SHP77 treated with DMSO at 0.1 percent for 48 hours (cell line): Measurements from ENCODE around the gene OVAAL.

Experiments used
- DNase-seq: peaks from one replicate; lab custom pipeline; 2025; lab: John Stamatoyannopoulos, UW

OVAAL gene

DNA sequence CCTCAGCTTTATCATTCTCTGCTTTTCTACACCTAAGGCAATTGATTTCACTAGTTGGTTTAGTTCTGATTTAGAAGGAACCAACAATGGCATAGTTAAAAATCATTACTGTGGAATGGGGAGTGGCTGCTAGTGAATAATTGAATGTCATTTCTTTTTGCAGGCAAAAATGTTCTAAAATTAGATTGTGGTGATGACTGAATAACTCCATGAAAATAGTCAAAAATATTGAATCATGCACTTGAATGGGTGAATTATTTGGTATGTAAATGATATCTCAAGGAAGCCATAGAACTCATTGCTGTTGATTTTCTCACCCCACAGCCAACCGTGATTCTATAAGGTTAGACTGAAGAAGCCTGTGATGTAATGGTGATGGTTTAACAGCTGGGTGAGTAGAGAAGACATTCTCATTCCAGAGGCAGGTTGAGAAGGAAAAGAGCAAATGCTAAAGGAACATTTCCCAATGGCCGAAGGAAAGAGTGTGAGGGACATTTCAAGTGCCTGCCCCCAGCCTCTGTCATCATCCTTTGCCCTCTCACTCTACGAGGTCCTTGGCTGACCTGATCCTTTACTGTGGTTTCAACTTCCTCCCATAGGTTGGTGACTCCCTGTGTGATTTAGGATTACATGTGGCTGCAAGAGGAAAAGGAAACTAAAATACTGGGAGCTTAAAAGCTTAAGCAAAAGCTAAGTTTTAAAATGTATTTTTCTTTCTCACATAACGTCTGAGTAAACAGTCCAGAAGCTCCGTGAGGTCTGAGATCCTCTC lies 12.5 kb downstream of the OVAAL start:
- no peak for DNase-seq

DNA sequence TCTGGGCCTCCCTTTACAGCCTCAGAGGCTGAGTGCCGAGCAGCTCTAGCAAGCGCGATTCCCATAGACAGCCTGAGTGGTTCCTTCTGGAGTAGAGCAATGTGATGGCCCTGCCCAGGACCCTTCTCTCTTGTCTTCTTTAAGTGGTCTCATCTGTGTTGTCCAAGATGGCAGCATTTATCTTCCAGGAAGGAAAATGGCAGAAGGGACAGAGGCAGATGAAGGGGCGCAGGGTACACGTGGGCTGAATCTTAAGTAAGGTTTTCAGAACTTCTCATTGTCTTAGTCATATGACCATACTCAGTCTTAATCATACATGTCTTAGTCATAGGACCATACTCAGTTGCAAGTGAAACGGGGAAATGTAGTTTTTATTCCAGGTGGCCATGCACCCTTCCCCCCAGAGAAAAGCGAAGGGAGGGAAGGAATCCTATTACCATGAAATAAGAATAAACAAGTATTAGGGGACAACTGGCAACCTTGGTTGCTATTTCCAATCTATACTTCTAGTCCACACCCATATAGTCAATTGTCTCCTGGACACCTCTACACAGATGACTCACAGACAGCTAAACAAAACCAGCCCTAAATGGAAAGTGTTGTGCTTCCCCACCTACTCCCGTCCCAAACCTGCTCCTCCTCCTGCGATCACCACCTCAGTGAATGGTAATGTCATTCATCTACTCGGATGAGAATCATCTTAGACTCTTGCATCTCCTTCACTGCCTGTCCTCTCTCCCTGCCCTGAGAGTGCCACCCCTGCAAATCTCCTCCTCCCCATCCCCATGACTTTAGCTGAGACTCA lies 13.3 kb downstream of the OVAAL start:
- no peak for DNase-seq

DNA sequence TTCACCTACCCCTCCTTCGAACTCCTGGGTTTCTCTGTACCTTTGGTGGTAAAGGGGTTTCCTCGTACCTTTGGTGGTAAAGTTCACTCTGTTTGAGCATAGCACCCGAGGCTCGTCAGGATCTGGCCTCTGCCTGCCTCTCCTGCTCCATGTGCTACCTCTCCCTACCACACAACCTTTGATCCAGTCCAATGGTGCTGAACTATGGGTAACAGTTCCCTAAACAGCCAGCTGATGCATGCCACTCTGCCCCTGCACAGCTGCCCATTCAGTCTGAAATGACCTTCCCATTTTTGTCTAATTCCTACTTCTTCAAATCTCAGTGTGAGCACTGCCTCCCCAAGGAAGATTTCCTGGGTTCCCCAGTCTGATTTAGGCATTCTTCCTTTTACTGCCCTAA lies 14.0 kb downstream of the OVAAL start:
- DNase-seq, result no peak

DNA sequence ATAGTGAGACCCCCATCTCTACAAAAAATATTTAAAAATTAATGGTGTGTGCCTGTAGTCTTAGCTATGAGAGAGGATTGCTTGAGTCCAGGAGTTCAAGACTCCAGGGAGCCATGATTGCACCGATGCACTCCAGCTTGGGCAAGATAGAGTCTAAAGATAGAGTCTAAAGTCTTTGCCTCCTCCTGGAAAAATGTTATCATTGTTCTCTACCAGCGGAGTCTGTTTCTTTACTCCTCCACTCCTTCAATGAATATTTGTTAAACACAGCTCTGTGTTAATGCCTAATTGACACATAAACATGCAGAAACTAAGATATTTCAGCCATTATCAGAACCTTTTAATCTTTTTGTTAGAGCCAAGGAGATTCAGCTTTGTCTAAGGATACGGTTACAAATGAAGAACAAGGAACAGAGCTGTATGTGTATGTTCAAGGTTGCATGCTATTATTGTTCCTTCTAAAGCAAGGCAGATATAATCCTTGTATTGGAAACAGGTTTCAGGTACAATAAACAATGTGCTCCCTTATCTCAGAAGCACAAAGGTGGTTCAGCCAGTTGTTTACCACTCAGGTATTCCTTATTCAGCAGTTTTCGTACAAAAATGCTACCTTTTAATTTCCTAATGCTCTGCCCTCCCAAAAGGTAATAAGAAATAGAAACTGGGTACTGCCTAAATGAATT lies 15.4 kb downstream of the OVAAL start:
- DNase-seq, result no peak

DNA sequence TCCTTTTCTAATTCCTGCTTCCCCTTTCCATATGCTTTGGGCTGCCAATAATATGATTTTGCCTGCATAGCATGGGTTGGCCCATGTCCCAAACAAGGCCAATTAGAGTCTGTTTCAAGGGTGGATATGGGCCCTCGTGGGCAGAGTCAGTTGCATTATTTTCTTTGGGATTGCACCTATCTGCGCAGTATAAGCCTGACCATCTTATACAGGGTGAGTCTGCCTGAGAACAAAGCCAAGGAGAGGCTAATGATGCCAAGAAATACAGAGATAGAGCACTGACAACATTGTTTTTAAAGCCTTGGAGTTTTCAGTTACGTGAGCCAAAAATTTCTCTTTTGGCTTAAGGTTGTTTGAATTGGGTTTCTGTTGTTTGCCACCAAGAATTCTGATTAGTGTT lies 18.6 kb downstream of the OVAAL start:
- DNase-seq, result no peak

DNA sequence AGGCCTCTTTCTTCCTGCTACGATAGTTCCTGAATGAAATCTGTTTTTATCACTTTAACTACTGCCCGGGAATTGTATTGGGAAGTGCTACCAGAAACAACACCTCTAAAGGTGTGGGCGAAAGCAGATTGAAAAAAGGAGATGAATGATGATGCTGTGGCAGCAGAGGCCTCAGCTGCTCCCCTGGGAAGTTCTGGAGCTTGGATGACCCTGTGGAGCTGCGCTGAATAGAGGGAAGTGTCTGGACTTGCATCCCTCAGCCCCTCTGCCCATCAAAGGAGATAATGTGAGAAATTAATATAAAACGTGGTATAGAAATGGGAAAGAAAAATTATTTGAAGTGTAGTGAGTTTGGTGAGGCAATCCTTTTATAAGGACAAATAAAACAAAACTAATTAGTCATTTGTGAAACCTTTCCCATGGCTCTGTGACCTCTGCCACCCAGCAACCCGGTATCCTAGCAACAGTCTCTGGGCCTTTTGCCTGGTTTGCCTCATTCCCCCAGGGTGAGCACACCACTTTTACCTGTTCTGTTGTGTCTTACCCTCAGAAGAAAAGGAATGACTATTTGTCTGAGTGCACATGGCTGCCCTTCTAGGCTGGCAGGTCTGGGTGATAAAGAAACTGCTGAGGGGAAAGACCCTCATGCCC lies 21.3 kb downstream of the OVAAL start:
- no peak for DNase-seq

DNA sequence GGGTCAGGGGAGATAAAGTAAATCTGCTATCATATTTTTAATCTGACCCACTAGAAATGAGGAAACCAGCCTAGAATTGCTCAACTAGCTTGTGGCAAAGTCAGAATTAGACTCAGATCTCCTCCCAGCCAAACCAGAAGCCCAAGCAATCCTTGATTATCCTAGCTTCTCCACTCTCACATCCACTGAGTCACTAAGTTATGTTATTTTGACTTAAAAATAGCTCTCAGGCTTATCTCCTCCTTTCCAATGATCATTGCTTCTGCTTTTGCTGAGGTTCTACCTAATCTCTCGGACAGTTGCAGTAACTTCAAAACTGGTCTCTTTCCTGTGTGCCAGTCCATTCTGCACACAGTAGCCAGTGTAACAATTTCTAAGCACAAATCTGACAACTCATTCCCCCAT lies 22.9 kb downstream of the OVAAL start:
- no peak for DNase-seq

DNA sequence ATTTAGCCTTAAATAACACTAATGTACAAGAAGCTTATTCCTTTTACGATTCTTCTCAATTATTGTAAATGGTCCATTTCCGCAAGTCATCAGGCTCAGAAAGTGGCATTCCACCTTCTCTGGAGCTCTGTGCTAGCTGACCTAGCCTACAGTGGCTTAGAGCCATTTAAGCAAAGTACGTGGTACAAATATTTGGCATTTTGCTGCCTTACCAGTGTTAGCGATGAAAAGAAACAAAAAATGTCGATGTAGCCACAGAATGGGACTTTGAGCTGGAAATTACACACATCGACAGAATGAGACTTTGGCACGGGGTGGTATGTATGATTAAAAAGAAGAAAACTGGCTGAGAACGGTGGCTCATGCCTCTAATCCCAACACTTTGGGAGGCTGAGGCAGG lies 26.1 kb downstream of the OVAAL start:
- DNase-seq, result no peak

DNA sequence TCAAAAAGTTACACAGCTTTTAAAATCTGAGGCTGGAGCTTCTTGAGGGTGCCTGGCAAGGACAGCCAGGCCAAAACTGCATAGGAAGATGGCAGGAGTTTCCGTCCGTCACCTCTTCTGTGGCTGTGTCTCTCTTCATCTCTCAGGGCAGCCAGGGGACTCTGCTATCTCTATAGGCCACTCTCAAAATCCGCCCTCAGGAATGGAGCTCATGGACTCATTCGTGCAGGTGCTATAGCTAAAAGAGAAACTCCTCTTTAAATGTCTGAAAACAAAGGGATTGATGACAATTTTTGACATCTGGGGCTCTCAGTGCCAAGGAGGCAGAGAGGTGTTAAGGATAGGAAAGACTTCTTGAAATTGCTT lies 27.2 kb downstream of the OVAAL start:
- no peak for DNase-seq

DNA sequence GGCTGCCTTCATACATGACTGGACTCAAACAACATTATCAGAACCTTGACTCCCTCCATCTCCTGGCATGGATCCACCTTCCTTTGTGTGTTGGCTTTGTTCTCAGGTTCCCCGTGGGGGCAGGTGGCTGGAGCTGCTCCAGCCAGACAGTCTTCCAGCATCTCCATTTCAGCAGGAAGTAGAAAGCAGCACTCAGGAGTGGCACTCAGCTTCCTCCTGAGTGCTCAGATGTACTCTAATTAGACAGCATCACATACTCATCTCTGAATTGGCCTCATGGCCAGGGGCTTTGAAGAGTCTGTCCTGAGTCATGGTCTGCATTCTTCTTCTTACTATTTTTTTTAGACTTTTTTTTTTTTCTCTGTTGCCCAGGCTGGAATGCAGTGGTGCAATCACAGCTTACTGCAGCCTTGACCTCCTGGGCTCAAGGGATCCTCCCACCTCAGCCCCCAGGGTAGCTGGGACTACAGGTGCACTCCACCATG lies 27.9 kb downstream of the OVAAL start:
- DNase-seq, result no peak

DNA sequence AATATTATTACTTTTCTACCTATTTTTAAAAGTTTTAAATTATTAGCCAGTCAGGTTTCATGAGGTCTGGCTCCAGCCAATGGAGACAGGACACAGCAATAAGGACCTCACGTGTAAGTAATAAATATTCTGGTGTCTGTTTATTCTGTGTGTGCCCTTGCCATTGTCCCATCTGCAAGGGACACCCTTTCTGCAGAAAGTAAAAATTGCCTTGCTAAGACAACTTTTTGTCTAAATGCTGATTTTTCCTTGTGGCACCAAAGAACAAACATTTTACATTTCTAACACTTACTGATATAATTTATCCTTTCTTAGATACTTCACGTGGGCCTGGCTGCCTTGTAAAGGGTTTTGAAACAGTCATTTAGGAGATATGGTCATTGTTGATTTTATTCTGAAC lies 29.4 kb downstream of the OVAAL start:
- no peak for DNase-seq

DNA sequence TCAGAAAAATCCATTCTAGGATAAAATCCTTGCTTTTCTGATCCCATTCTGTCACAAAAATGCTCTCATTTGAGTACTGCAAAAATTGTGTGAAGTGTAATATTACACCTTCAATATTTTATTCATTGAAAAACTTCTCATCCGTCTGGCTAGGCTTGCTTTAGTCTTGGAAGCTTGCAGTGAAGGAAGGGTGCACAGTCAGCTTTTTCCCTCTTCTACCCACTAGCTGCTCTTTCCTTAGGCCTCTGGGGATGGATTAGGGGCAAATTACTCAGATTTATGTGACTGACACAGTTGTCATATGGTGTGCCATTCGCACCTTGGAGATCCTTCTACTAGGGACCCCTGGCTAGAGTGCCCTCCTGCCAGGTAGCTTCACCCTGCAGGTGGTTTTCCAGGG lies 32.1 kb downstream of the OVAAL start:
- no peak for DNase-seq

DNA sequence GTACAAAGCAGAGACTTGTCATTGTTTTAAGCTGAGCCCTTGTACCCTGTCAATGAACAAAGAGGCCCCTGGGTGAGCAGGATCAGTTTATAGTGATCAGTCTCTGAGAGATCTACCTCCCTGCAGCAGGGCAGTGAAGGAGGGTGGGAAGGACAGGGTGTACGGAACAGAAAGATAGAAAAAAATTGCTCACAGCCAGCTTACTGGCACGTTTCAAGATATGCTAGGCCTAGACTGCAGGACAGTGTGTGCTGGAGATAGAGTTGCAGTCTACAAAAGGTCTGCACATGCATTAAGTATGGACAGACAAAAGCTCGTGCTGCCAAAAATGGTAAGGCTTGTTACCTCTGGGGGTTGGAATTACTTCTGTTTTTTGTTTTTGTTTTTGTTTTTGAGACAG lies 34.6 kb downstream of the OVAAL start:
- no peak for DNase-seq

DNA sequence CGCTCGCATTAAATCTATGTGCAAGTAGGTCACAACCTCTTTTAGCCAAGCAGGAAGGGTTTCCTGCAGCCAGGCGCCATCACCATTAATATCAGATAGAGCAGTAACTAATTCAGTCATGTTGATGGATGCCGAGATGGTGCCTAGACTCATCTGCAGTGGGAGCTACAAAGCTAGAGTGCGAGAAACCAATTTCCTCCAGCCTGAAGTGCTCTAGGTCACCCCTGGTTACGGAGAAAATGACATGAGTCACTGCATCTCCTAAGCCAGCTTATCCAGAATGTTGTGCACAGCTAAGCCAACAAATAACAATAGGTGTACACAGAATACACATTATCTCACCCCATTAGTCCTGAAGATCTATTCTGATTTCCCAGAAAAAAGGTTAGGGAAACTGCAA lies 36.0 kb downstream of the OVAAL start:
- no peak for DNase-seq

DNA sequence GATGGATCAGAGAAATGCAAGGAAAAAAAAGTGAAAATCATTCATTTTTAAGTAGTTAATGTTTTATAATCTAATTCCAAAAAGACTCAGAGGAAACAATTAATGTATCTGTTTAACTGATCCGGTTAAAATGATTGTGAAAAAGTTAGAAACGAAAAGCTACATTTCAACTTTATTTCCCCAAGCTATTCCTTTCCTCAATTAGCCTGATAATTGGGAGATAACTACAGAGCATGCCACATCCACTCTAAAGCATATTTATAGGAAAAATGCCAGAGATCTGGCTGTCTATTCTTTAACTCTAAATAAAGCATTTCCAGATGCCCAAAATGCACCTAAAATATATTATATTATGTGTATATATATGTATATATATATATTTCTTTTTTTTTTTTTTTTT lies 37.2 kb downstream of the OVAAL start:
- no peak for DNase-seq

DNA sequence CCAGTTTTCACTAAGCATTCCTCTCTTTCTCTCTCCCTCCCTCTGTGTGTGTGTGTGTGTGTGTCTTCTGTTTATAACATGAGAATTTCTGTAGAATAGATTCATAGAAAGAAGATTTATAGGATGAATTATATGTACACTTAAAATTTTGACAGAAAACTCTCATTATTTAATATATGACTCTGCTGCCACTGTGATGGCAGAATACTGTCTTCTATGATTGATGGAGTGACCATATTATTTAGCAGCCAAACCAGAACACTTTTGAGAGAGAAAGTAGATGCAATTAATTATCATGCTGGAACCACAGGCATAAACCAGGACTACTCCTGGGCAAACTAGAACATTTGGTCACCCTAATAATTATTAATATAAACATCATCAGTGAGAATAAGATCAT lies 38.8 kb downstream of the OVAAL start:
- DNase-seq, result no peak

DNA sequence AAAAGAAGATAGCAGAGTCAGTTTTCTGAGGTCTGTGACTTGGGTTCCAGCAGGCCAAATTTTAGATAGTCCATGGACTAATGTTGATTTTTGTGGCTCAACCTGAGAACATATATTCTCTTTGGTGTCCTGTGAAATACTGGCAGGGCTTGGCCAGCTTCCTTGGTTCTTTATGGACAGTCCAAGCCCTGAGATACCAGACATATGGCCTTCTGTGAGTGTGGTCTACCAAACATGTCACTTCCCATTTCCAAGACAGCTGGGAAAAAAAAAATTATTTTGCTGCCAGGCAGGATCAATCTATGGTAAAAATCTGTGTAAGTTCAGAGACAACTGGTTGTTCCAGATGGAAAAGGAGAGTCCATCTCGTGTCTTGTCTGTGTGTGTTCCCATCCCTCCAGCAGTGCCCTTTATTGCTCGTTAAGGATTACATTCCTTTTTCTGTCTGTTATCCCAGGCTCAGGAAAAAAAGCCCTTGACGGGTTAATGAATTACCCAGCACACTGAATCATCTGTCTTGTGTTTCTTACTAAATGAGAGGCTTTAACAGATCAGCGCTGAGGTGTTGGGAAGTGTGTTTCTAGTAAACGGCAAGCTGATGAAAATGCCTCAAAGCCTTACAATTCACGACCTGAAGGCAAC lies 39.7 kb downstream of the OVAAL start:
- no peak for DNase-seq

DNA sequence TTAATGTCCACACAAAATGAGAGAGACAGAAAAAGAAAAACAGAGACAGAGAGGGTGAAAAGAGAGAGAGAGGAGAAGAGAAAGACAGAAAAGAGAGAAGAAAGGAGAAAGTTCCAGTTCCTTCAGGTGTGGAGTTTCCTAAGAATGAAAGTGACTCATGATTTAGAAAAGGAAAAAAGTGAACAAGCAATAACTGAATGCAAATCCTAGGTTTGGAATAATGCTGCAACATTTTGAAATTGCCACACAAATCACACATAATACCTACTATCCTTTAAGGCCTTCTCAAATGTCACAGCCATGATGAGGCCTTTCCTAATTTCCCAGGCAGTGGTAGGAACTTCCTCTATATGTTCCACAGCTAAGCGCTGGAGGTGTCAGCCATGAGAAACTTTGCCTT lies 41.6 kb downstream of the OVAAL start:
- no peak for DNase-seq

DNA sequence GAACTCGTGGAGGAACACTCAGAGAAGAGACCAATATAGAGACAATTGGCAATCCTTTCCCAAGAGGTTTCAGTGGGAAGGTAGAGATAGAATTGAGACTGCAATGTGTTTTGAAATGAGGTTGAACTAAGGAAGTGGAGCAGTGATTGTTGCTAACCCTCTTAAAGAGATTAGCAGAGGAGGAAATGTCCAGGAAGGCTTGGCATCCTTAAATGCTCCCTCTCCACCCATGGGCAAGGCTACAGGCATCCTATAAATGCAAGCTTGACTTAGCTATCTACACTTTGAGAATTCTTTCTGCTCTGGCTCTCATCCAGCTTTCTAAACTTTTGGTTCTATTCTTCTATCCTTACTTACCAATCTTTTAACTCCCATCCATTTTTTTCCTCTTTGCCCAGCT lies 42.7 kb downstream of the OVAAL start:
- DNase-seq, result no peak

DNA sequence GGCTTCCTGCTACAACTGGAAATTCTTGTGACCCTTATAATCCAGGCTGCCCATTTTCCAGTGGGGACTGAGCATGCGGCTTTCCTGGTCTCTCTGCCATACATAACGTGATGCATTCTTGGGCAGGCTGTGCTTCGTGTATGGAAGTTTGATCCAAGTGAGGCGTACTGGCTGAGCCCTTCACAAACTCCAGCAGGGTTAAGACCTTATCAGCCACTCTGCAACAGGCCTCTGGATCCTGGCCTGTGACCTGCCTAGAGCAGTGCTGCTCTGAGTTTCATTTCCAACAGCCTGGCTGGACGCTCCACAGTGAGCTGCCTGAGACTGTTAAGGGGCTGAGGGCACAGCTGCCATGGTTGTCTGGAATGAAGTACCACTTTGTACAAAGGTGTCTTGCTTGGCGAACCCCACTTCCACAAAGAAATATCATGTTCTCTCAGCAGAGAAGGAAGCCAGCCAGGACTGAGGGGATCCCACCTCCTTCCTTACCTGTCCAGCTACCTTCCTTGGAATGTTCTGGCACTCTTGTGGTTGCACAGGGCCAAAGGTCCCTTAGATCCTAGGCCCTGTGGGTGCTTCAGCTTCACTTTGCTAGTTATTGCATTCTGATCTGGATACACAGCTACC lies 44.6 kb downstream of the OVAAL start:
- DNase-seq, result no peak

DNA sequence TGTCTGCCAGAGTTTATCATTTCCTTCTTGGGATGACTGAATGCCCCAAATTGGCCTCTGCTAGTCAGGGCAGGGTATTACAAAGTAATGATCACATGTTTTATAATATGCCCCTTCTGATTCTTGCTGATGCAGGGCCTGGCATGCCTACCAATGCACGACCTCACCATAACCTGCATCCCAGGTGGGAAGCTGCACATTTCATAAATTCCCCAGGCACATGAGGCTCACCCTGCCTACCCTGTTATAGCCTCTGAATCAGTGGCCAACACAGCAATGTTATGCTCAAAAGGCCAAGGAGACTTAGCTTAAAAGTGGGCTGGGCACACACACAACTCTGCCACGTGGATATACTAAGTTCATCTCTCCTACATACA lies 45.1 kb downstream of the OVAAL start:
- no peak for DNase-seq

DNA sequence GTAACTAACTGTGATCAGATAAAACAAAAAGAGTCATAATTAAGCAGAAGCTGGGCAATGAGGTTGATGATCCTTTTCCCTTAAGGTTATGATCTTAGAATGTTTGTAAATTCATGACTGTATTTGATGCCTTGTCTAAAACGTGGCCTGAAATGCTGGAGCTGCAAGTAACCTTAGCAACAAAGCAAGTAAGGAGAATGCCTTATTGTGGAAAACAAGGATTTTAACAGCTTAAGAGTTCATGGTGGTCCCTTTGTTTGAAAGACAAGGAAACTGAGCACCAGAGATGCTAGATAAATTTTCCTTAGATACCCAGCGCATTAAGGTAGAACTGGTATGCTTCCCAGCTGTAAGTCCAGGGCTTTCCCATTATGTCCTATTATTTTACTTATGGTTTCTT lies 47.4 kb downstream of the OVAAL start:
- DNase-seq, result no peak
